A549 (cell line): ENCODE measurements around the gene NAV2. TPM values are rescaled to one million over a fixed set of nuclear protein-coding genes. Genes with fewer than 3 reads are reported as not detected.

Experiments used
- ATAC-seq, 2 experiments: fragments of 200-7000 bp in 1 of 2; fragments of >200 bp in 1 of 2; cut with Nextera tagmentation in 1 of 2; cut with Tn5 transposase in 1 of 2; 3 replicates each; pipeline versions ENCODE4 v1.8.0 to v1.9.1; 2018 to 2020; ENCODE audit warnings: mild to moderate bottlenecking in 1 of 2, moderate library complexity in 1 of 2
- CTCF ChIA-PET: fragments of 300-600 bp; sonication (Branson Sonifier 250); formaldehyde crosslinking; extraction: SDS; loops from one replicate; lab custom pipeline; 2021; ENCODE audit warnings: antibody characterized with exemption, inconsistent platforms; lab: Yijun Ruan, JAX
- POLR2A ChIA-PET: fragments of 350-600 bp; formaldehyde crosslinking; extraction: SDS; loops from one replicate; lab custom pipeline; 2021; ENCODE audit warnings: antibody characterized with exemption, inconsistent platforms; lab: Yijun Ruan, JAX
- DNase-seq, 2 experiments: peaks; one replicate each; pipeline versions ENCODE4 v3.0.0 to v3.0.0-alpha.2; 2011 to 2016; ENCODE audit warnings: low read depth in 1 of 2, low spot score in 1 of 2
- FAIRE-seq: peaks from 2 replicates; lab custom pipeline; 2011; peaks lifted over from hg19 to GRCh38; lab: Jason Lieb, UNC
- H3K27ac ChIP-seq, 2 experiments: fragments of >200 bp; sonication (Bioruptor Twin); formaldehyde crosslinking; 3 replicates each; pipeline ENCODE4 v1.5.1; 2016 to 2017
- H3K4me1 ChIP-seq: fragments of >200 bp; sonication (Bioruptor Twin); formaldehyde crosslinking; 3 replicates; pipeline ENCODE4 v1.6.1; 2016
- H3K4me2 ChIP-seq: fragments of >200 bp; sonication (Bioruptor Twin); formaldehyde crosslinking; 3 replicates; pipeline ENCODE4 v1.6.1; 2016
- H3K4me3 ChIP-seq: fragments of >200 bp; sonication (Bioruptor Twin); formaldehyde crosslinking; 3 replicates; pipeline ENCODE4 v1.5.1; 2016
- H3K9me3 ChIP-seq: fragments of >200 bp; sonication (Bioruptor Twin); formaldehyde crosslinking; 3 replicates; pipeline ENCODE4 v1.6.1; 2016
- BHLHE40 ChIP-seq: IDR thresholded peaks from 2 replicates; pipeline ENCODE4 v1.6.1; 2012; ENCODE audit warnings: low read depth, low read length, inconsistent platforms
- CHD4 ChIP-seq: fragments of 200-600 bp; sonication (generic); IDR thresholded peaks from 2 replicates; pipeline ENCODE4 v1.6.1; 2016; ENCODE audit warnings: antibody characterized with exemption, mild to moderate bottlenecking, borderline replicate concordance
- EHMT2 ChIP-seq: fragments of 200-600 bp; sonication (generic); IDR thresholded peaks from 2 replicates; pipeline ENCODE4 v1.6.1; 2016; ENCODE audit warnings: antibody characterized with exemption, low read depth, mild to moderate bottlenecking, moderate library complexity
- FOSL2 ChIP-seq, 2 experiments: fragments of 450-650 bp in 1 of 2; fragments of >200 bp in 1 of 2; sonication (Bioruptor Twin) in 1 of 2; formaldehyde crosslinking; IDR thresholded peaks; 2 replicates each; pipeline versions ENCODE4 v1.5.0 to v1.6.1; 2016 to 2020; ENCODE audit warnings: mild to moderate bottlenecking in 1 of 2, moderate library complexity in 1 of 2
- GATA3 ChIP-seq: IDR thresholded peaks from 2 replicates; pipeline ENCODE4 v1.6.1; 2012; ENCODE audit warnings: borderline replicate concordance
- HDAC2 ChIP-seq: fragments of 200-600 bp; sonication (generic); IDR thresholded peaks from 2 replicates; pipeline ENCODE4 v1.6.1; 2016
- HEYL ChIP-seq: fragments of 250-450 bp; sonication (Bioruptor Pico); IDR thresholded peaks from 2 replicates; pipeline ENCODE4 v1.8.0; 2021; ENCODE audit warnings: mild to moderate bottlenecking, moderate library complexity
- JUN ChIP-seq, 2 experiments: fragments of >200 bp; sonication (Bioruptor Twin); formaldehyde crosslinking; IDR thresholded peaks; 2 replicates in 1 of 2; 3 replicates in 1 of 2; pipeline ENCODE4 v1.6.1; 2016 to 2017
- KDM1A ChIP-seq: fragments of 200-600 bp; sonication (generic); IDR thresholded peaks from 2 replicates; pipeline ENCODE4 v1.6.1; 2016; ENCODE audit warnings: low read depth, mild to moderate bottlenecking
- KDM5A ChIP-seq: fragments of 200-600 bp; sonication (generic); IDR thresholded peaks from 2 replicates; pipeline ENCODE4 v1.6.1; 2016; ENCODE audit warnings: antibody characterized with exemption, mild to moderate bottlenecking
- MAFK ChIP-seq: fragments of 450-650 bp; IDR thresholded peaks from 2 replicates; pipeline ENCODE4 v1.6.1; 2014; ENCODE audit not compliant: partially characterized antibody
- MAZ ChIP-seq: fragments of 150-350 bp; IDR thresholded peaks from 2 replicates; pipeline ENCODE4 v1.6.1; 2014; ENCODE audit warnings: antibody characterized with exemption, low read depth, low read length, borderline replicate concordance
- NFE2L2 ChIP-seq: fragments of 150-350 bp; conservative IDR thresholded peaks from 2 replicates; pipeline ENCODE4 v1.6.1; 2014; ENCODE audit warnings: low read length
- RAD21 ChIP-seq, 2 experiments: fragments of >200 bp in 1 of 2; sonication (Bioruptor Twin) in 1 of 2; formaldehyde crosslinking in 1 of 2; IDR thresholded peaks in 1 of 2; conservative IDR thresholded peaks in 1 of 2; 2 replicates in 1 of 2; 3 replicates in 1 of 2; pipeline ENCODE4 v1.6.1; 2012 to 2018; ENCODE audit warnings: inconsistent platforms in 1 of 2
- RFX5 ChIP-seq: fragments of 450-650 bp; IDR thresholded peaks from 2 replicates; pipeline ENCODE4 v1.7.1; 2014; ENCODE audit warnings: antibody characterized with exemption, mild to moderate bottlenecking, moderate library complexity
- SMC3 ChIP-seq: fragments of >200 bp; sonication (Bioruptor Twin); formaldehyde crosslinking; IDR thresholded peaks from 3 replicates; pipeline ENCODE4 v1.6.1; 2018; ENCODE audit warnings: inconsistent platforms
- TFCP2L1 ChIP-seq: fragments of 250-450 bp; sonication (Bioruptor Pico); IDR thresholded peaks from 2 replicates; pipeline ENCODE4 v1.5.0; 2021; ENCODE audit warnings: mild to moderate bottlenecking
- TP53 ChIP-seq: fragments of 250-450 bp; sonication (Bioruptor Pico); IDR thresholded peaks from 2 replicates; pipeline ENCODE4 v1.5.0; 2021; ENCODE audit warnings: mild to moderate bottlenecking, moderate library complexity
- ZC3H11A ChIP-seq: fragments of 450-650 bp; IDR thresholded peaks from 2 replicates; pipeline ENCODE4 v1.6.1; 2014; ENCODE audit warnings: antibody characterized with exemption, mild to moderate bottlenecking
- WGBS: methylation state at CpG from one replicate; pipeline ENCODE4 v1.1.6; 2017; ENCODE audit errors: missing lambda C conversion rate; 5-methylcytosine and 5-hydroxymethylcytosine counted together
- polyA plus RNA-seq, 4 experiments: library from polyadenylated mRNA; depleted of rRNA in 3 of 4; stranded (reverse); fragments of >200 nt; fragmentation: RNase III in 1 of 4; extraction: RNeasy Plus Mini Kit Qiagen cat#74134 plus additional on column Dnase treatment in 1 of 4; gene quantifications; 2 replicates in 3 of 4; 3 replicates in 1 of 4; pipeline ENCODE4 v1.2.3, GENCODE V29; 2011 to 2017
- TF ChIP-seq, protein P1 (sequence below): fragments of 250-450 bp; sonication (Bioruptor Pico); IDR thresholded peaks from 2 replicates; pipeline ENCODE4 v1.5.0; 2020; ENCODE audit warnings: low read depth, mild to moderate bottlenecking, moderate library complexity
- TF ChIP-seq, protein P2 (sequence below): fragments of >200 bp; sonication (Bioruptor Twin); formaldehyde crosslinking; IDR thresholded peaks from 3 replicates; pipeline ENCODE4 v1.6.1; 2016
- TF ChIP-seq, protein P3 (sequence below): fragments of >200 bp; sonication (Bioruptor Twin); formaldehyde crosslinking; IDR thresholded peaks from 3 replicates; pipeline ENCODE4 v1.5.1; 2016
- TF ChIP-seq, protein P4 (sequence below): fragments of 150-350 bp; IDR thresholded peaks from 2 replicates; pipeline ENCODE4 v1.6.1; 2014; ENCODE audit warnings: low read depth, mild to moderate bottlenecking, low read length

NAV2 gene
- polyA plus RNA-seq, 2 of the 4 experiments (the other 2 are of a cell fraction) = 4.9 to 19.8 TPM

DNA sequence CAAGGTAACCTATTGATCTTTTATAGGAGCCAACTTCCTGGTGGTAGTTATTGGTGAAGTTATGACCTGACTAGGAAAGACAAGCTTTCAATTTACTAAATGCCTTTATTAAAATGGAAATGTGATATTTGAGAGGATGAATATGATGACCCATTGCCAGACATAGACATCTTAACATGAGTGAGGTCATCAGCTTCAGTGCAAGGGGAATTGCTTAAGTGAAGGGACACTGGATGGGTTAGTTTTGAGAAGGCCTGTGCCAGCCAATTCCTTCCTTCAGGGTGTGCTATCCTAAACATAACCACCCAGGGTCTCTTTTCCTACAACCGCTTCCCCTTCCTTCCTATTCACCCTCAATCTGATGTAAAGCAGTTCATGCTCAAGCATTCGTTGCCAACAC, 21.5 kb downstream of the NAV2 start:
- POLR2A ChIA-PET = no interaction called here
- H3K4me2 ChIP-seq = no peak overlapping the region
- H3K4me3 ChIP-seq = no peak overlapping the region
- H3K4me1 ChIP-seq = no peaks in the 10 kb centered on the region
- 73% methylated on average over 2 of the region's 2 CpGs for WGBS
- TF ChIP-seq NFE2L2 (no peak), MAZ (no peak), RAD21 (conservative IDR thresholded peaks at IDR 0.05 in 1 of 2, IDR thresholded peaks at IDR 0.05 in 1 of 2) (no peak), EHMT2 (no peak), HDAC2 (no peak), HEYL (no peak), BHLHE40 (no peak), ZC3H11A (no peak), KDM1A (no peak), SMC3 (no peak)
- TF ChIP-seq, protein P1, sequence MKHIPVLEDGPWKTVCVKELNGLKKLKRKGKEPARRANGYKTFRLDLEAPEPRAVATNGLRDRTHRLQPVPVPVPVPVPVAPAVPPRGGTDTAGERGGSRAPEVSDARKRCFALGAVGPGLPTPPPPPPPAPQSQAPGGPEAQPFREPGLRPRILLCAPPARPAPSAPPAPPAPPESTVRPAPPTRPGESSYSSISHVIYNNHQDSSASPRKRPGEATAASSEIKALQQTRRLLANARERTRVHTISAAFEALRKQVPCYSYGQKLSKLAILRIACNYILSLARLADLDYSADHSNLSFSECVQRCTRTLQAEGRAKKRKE = no peak
- FAIRE-seq (no peak), DNase-seq (no peak), ATAC-seq (no peak)
- CTCF ChIA-PET = interaction anchor here (1.9 to 8.0 kb wide), 4 partner anchors 9 to 180 kb away, joined by 10 to 59 read pairs (median 40); no protein-coding TSS in a partner anchor
- no peak overlapping the region for H3K27ac ChIP-seq
- no peaks in the 10 kb centered on the region for H3K9me3 ChIP-seq

GRCh38 chr11:19735157-19735908, 22.7 kb downstream of the NAV2 start:
- CTCF ChIA-PET = interaction anchor here (0.6 to 8.0 kb wide), 8 partner anchors 8 to 664 kb away, joined by 3 to 59 read pairs (median 13); no protein-coding TSS in a partner anchor
- no peak for ATAC-seq
- WGBS = 86% methylated on average over 7 of the region's 7 CpGs

DNA sequence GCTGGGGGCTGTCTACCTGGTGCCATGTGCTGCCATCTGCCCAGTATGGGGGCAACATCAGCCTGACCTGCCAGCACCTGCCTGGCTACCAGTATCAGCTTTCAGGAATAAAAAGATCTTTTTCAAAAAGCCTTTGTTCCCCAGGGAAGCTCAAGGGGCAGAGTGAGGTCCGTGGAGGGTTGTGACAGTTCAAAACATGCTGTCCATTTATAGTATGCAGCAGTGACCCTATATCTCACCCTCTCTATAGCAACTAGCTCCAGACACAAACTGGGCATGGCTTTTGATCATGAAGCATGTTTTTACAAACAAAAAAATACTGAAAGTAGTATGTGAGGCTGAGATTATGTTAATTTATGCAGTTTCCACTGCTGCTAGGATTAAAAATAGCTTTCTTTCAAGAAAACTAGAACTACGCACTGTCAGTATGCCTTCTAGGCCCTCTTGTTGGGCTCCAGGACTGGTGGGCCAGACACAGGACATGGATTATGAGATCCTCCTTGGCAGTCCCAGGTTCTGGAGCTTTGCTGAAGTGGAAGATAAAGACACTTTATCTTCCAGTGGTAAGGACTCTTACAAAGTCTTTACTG, 23.4 kb downstream of the NAV2 start:
- no peak overlapping the region for H3K4me2 ChIP-seq
- no peak for DNase-seq
- no peak for ATAC-seq
- no peak overlapping the region for H3K27ac ChIP-seq
- ChIA-PET POLR2A (no interaction called here), CTCF (interaction anchor here (0.6 to 8.0 kb wide), 8 partner anchors 7 to 665 kb away, joined by 3 to 59 read pairs (median 13); no protein-coding TSS in a partner anchor)
- WGBS = 48% methylated on average over 2 of the region's 2 CpGs
- 0 out of 3 replicates have a peak, but pooled peaks cover 3% of the 10 kb centered on the region for H3K4me1 ChIP-seq
- TF ChIP-seq, protein P2, sequence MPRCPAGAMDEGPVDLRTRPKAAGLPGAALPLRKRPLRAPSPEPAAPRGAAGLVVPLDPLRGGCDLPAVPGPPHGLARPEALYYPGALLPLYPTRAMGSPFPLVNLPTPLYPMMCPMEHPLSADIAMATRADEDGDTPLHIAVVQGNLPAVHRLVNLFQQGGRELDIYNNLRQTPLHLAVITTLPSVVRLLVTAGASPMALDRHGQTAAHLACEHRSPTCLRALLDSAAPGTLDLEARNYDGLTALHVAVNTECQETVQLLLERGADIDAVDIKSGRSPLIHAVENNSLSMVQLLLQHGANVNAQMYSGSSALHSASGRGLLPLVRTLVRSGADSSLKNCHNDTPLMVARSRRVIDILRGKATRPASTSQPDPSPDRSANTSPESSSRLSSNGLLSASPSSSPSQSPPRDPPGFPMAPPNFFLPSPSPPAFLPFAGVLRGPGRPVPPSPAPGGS = no peak
- TF ChIP-seq BHLHE40 = no peak
- no peak for TF ChIP-seq EHMT2
- no peak for TF ChIP-seq FOSL2 (IDR thresholded peaks at IDR 0.05)
- no peak for TF ChIP-seq FOSL2 (CRISPR knock-in tag; IDR thresholded peaks at IDR 0.05)
- TF ChIP-seq TFCP2L1 (CRISPR knock-in tag) = no peak
- no peak for TF ChIP-seq KDM5A
- TF ChIP-seq, protein P1 = no peak
- no peak for TF ChIP-seq TP53 (CRISPR knock-in tag)
- no peak for TF ChIP-seq JUN (IDR thresholded peaks at IDR 0.05)
- TF ChIP-seq, protein P3, sequence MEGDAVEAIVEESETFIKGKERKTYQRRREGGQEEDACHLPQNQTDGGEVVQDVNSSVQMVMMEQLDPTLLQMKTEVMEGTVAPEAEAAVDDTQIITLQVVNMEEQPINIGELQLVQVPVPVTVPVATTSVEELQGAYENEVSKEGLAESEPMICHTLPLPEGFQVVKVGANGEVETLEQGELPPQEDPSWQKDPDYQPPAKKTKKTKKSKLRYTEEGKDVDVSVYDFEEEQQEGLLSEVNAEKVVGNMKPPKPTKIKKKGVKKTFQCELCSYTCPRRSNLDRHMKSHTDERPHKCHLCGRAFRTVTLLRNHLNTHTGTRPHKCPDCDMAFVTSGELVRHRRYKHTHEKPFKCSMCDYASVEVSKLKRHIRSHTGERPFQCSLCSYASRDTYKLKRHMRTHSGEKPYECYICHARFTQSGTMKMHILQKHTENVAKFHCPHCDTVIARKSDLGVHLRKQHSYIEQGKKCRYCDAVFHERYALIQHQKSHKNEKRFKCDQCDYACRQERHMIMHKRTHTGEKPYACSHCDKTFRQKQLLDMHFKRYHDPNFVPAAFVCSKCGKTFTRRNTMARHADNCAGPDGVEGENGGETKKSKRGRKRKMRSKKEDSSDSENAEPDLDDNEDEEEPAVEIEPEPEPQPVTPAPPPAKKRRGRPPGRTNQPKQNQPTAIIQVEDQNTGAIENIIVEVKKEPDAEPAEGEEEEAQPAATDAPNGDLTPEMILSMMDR = no peak
- no peaks in the 10 kb centered on the region for H3K9me3 ChIP-seq
- H3K4me3 ChIP-seq = no peak overlapping the region
- FAIRE-seq = no peak

More at GRCh38 chr11:19735157-19735908, 22.7 kb downstream of the NAV2 start:
- TF ChIP-seq, protein P4, sequence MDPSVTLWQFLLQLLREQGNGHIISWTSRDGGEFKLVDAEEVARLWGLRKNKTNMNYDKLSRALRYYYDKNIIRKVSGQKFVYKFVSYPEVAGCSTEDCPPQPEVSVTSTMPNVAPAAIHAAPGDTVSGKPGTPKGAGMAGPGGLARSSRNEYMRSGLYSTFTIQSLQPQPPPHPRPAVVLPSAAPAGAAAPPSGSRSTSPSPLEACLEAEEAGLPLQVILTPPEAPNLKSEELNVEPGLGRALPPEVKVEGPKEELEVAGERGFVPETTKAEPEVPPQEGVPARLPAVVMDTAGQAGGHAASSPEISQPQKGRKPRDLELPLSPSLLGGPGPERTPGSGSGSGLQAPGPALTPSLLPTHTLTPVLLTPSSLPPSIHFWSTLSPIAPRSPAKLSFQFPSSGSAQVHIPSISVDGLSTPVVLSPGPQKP = no peak
- TF ChIP-seq CHD4 (no peak), RFX5 (no peak), MAFK (peak; percentile 4), RAD21 (conservative IDR thresholded peaks at IDR 0.05 in 1 of 2, IDR thresholded peaks at IDR 0.05 in 1 of 2) (0 out of 5 replicates have a peak, but pooled peaks of 1 of the 2 experiments have one; percentile 5), HEYL (no peak), GATA3 (no peak)
- no peak overlapping the region for H3K27ac ChIP-seq
- POLR2A ChIA-PET = no interaction called here
- H3K4me1 ChIP-seq = 0 out of 3 replicates have a peak, but pooled peaks cover 3% of the 10 kb centered on the region
- H3K9me3 ChIP-seq = no peaks in the 10 kb centered on the region
- FAIRE-seq = no peak
- H3K4me3 ChIP-seq = no peak overlapping the region
- no peak for DNase-seq
- H3K4me2 ChIP-seq = no peak overlapping the region
